Endothelial cell of umbilical vein (primary cell): ENCODE data around the gene CAT.

Experiments used
- EZH2 ChIP-seq: IDR thresholded peaks from 2 replicates; pipeline ENCODE4 v1.6.1; 2012; ENCODE audit warnings: borderline replicate concordance, low read depth, mild to moderate bottlenecking, moderate library complexity, low read length, inconsistent platforms; ENCODE audit not compliant: severe bottlenecking
- FOS ChIP-seq: IDR thresholded peaks from 2 replicates; pipeline ENCODE4 v1.6.1; 2011; ENCODE audit warnings: mild to moderate bottlenecking, low read length, moderate library complexity, borderline replicate concordance; ENCODE audit not compliant: insufficient read depth
- GATA2 ChIP-seq: IDR thresholded peaks from 2 replicates; pipeline ENCODE4 v1.7.0; 2011; ENCODE audit warnings: low read depth, mild to moderate bottlenecking, moderate library complexity, mixed read lengths, low read length; ENCODE audit not compliant: insufficient read length, insufficient read depth
- JUN ChIP-seq: IDR thresholded peaks from 2 replicates; pipeline ENCODE4 v1.6.1; 2011; ENCODE audit warnings: borderline replicate concordance, low read depth; ENCODE audit not compliant: insufficient read length, insufficient read depth
- MYC ChIP-seq: IDR thresholded peaks from one replicate; pipeline ENCODE4 v1.6.1; 2011; ENCODE audit warnings: mild to moderate bottlenecking, low read depth, low read length
- POLR2A ChIP-seq: IDR thresholded peaks from 2 replicates; pipeline ENCODE4 v1.6.1; 2012; ENCODE audit warnings: low read depth, mild to moderate bottlenecking, control low read depth, low read length
- POLR2AphosphoS5 ChIP-seq: IDR thresholded peaks from 2 replicates; pipeline ENCODE4 v1.6.1; 2012; ENCODE audit warnings: low read depth, mild to moderate bottlenecking, control low read depth, low read length, moderate library complexity; ENCODE audit not compliant: insufficient read depth
- TF ChIP-seq, protein P1 (sequence below), 2 donors: IDR thresholded peaks; 1 replicate in 1 of 2; 2 replicates in 1 of 2; pipeline ENCODE4 v1.5.1; 2011; ENCODE audit warnings: low read length in 2 of 2, mild to moderate bottlenecking in 2 of 2, moderate library complexity in 2 of 2, control low read depth in 1 of 2, inconsistent platforms in 1 of 2, low read depth in 1 of 2; ENCODE audit not compliant: insufficient read depth in 1 of 2; ENCODE audit errors: extremely low read depth in 1 of 2
- TF ChIP-seq, protein P2 (sequence below): IDR thresholded peaks from 2 replicates; pipeline ENCODE4 v1.6.1; 2011; ENCODE audit not compliant: insufficient read depth, insufficient read length

DNA sequence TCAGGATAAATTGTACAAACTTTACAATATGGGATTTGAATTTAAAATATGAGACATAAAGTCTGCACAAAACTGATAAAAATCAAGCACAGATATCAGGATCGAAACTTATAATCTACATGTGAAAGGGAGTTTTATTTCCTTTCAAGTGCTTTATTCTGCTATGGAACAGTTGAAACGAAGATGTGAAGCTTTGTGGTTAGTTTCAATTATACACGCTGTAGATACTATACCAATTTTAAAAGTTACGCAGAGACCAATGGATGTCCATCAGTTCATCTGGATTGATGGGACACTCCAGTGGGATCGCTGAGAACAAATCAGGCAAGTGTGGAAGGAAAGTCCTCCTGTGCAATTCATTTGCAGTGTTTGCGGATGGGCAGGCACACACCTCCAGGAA, 34.5 kb upstream of the CAT start:
- TF ChIP-seq, protein P1, sequence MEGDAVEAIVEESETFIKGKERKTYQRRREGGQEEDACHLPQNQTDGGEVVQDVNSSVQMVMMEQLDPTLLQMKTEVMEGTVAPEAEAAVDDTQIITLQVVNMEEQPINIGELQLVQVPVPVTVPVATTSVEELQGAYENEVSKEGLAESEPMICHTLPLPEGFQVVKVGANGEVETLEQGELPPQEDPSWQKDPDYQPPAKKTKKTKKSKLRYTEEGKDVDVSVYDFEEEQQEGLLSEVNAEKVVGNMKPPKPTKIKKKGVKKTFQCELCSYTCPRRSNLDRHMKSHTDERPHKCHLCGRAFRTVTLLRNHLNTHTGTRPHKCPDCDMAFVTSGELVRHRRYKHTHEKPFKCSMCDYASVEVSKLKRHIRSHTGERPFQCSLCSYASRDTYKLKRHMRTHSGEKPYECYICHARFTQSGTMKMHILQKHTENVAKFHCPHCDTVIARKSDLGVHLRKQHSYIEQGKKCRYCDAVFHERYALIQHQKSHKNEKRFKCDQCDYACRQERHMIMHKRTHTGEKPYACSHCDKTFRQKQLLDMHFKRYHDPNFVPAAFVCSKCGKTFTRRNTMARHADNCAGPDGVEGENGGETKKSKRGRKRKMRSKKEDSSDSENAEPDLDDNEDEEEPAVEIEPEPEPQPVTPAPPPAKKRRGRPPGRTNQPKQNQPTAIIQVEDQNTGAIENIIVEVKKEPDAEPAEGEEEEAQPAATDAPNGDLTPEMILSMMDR (IDR thresholded peaks at IDR 0.05; ENCODE audit: extremely low read depth in 1 of 2, insufficient read depth in 1 of 2, low read depth in 1 of 2, low read length in 2 of 2), result no peak
- TF ChIP-seq POLR2AphosphoS5, result no peak
- no peak for TF ChIP-seq POLR2A
- no peak for TF ChIP-seq JUN
- TF ChIP-seq FOS, result no peak
- TF ChIP-seq MYC, result no peak
- no peak for TF ChIP-seq EZH2
- TF ChIP-seq, protein P2, sequence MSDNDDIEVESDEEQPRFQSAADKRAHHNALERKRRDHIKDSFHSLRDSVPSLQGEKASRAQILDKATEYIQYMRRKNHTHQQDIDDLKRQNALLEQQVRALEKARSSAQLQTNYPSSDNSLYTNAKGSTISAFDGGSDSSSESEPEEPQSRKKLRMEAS, result no peak
- TF ChIP-seq GATA2, result no peak
